Glutamatergic neuron (in vitro differentiated cells): Measurements from ENCODE around the gene DPM2. TPM values are rescaled to one million over a fixed set of nuclear protein-coding genes. Genes with fewer than 3 reads are reported as not detected.

Experiments used
- DNase-seq: peaks from one replicate; pipeline ENCODE4 v3.0.0; 2022
- H3K27ac Mint-ChIP-seq: one replicate; pipeline ENCODE4 v1.8.0; 2020; ENCODE audit warnings: mild to moderate bottlenecking, mixed read lengths, inconsistent platforms; ENCODE audit not compliant: unreplicated experiment
- H3K27me3 Mint-ChIP-seq: one replicate; pipeline ENCODE4 v1.8.0; 2020; ENCODE audit warnings: mild to moderate bottlenecking, moderate library complexity, mixed read lengths, inconsistent platforms; ENCODE audit not compliant: unreplicated experiment
- H3K36me3 Mint-ChIP-seq: one replicate; pipeline ENCODE4 v1.8.0; 2020; ENCODE audit warnings: mild to moderate bottlenecking, mixed read lengths, inconsistent platforms; ENCODE audit not compliant: unreplicated experiment
- H3K4me1 Mint-ChIP-seq: one replicate; pipeline ENCODE4 v1.8.0; 2020; ENCODE audit warnings: mild to moderate bottlenecking, low read depth, mixed read lengths, inconsistent platforms; ENCODE audit not compliant: unreplicated experiment
- H3K4me3 Mint-ChIP-seq: one replicate; pipeline ENCODE4 v1.8.0; 2020; ENCODE audit warnings: mild to moderate bottlenecking, mixed read lengths, inconsistent platforms; ENCODE audit not compliant: unreplicated experiment
- H3K9me3 Mint-ChIP-seq: one replicate; pipeline ENCODE4 v1.8.0; 2020; ENCODE audit warnings: mild to moderate bottlenecking, moderate library complexity, mixed read lengths, inconsistent platforms; ENCODE audit not compliant: unreplicated experiment
- total RNA-seq: library from RNA; stranded (reverse); fragmentation: NEBNext Ultra II Directional; extraction: Animal tissue kit (Norgen Biotek cat#: 25700); gene quantifications from one replicate; pipeline ENCODE4 v1.2.1, GENCODE V29; 2021; ENCODE audit not compliant: unreplicated experiment
- TF ChIP-seq, protein P1 (sequence below): fragments of 200-600 bp; sonication (generic); IDR thresholded peaks from one replicate; pipeline ENCODE4 v1.5.0; 2021; ENCODE audit not compliant: partially characterized antibody, unreplicated experiment

Gene DPM2
- total RNA-seq, 1 donor from 2014 or later = 35.3 TPM

GRCh38 chr9:127892831-127893230 is 44.8 kb downstream of the DPM2 start:
- DNase-seq = no peak
- Mint-ChIP-seq H3K9me3 (peaks cover 6% of the 10 kb centered on the region), H3K4me3 (no peak overlapping the region), H3K27ac (no peak overlapping the region), H3K27me3 (peaks cover 1% of the 10 kb centered on the region), H3K36me3 (peaks cover 20% of the 10 kb centered on the region), H3K4me1 (no peaks in the 10 kb centered on the region)
- TF ChIP-seq, protein P1, sequence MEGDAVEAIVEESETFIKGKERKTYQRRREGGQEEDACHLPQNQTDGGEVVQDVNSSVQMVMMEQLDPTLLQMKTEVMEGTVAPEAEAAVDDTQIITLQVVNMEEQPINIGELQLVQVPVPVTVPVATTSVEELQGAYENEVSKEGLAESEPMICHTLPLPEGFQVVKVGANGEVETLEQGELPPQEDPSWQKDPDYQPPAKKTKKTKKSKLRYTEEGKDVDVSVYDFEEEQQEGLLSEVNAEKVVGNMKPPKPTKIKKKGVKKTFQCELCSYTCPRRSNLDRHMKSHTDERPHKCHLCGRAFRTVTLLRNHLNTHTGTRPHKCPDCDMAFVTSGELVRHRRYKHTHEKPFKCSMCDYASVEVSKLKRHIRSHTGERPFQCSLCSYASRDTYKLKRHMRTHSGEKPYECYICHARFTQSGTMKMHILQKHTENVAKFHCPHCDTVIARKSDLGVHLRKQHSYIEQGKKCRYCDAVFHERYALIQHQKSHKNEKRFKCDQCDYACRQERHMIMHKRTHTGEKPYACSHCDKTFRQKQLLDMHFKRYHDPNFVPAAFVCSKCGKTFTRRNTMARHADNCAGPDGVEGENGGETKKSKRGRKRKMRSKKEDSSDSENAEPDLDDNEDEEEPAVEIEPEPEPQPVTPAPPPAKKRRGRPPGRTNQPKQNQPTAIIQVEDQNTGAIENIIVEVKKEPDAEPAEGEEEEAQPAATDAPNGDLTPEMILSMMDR = no peak

- H3K36me3 Mint-ChIP-seq = peaks cover 25% of the 10 kb centered on the region
- TF ChIP-seq, protein P1 = no peak
- H3K4me1 Mint-ChIP-seq = peaks cover 4% of the 10 kb centered on the region
- peaks cover 3% of the 10 kb centered on the region for H3K9me3 Mint-ChIP-seq
- no peak overlapping the region for H3K27ac Mint-ChIP-seq
- DNase-seq = no peak
- no peak overlapping the region for H3K4me3 Mint-ChIP-seq
- peaks cover 2% of the 10 kb centered on the region for H3K27me3 Mint-ChIP-seq
These were observed 47.6 kb downstream of the DPM2 start for GRCh38 chr9:127890053-127890452.

- peaks cover 5% of the 10 kb centered on the region for H3K27me3 Mint-ChIP-seq
- H3K4me3 Mint-ChIP-seq = no peak overlapping the region
- TF ChIP-seq, protein P1 = peak; percentile 57
- H3K9me3 Mint-ChIP-seq = peaks cover 3% of the 10 kb centered on the region
- H3K36me3 Mint-ChIP-seq = peaks cover 8% of the 10 kb centered on the region
- DNase-seq = no peak
- no peak overlapping the region for H3K27ac Mint-ChIP-seq
- peaks cover 11% of the 10 kb centered on the region for H3K4me1 Mint-ChIP-seq
These were observed 49.9 kb downstream of the DPM2 start for GRCh38 chr9:127887792-127888191.

GRCh38 chr9:127886401-127886972 is 51.2 kb downstream of the DPM2 start:
- Mint-ChIP-seq H3K27me3 (peaks cover 5% of the 10 kb centered on the region), H3K36me3 (peaks cover 4% of the 10 kb centered on the region), H3K4me1 (peaks cover 11% of the 10 kb centered on the region), H3K9me3 (peaks cover 3% of the 10 kb centered on the region), H3K27ac (no peak overlapping the region), H3K4me3 (no peak overlapping the region)
- DNase-seq = no peak
- TF ChIP-seq, protein P1 = no peak

GRCh38 chr9:127885508-127886281 is 52.0 kb downstream of the DPM2 start:
- Mint-ChIP-seq H3K27ac (peak overlapping the region; percentile 28), H3K9me3 (no peaks in the 10 kb centered on the region), H3K4me1 (peaks cover 11% of the 10 kb centered on the region), H3K27me3 (peaks cover 5% of the 10 kb centered on the region), H3K36me3 (peaks cover 4% of the 10 kb centered on the region), H3K4me3 (no peak overlapping the region)
- no peak for DNase-seq
- TF ChIP-seq, protein P1 = no peak
